HCT116 (cell line): Measurements from ENCODE around the gene KRT78. TPM values are rescaled to one million over a fixed set of nuclear protein-coding genes. Genes with fewer than 3 reads are reported as not detected.

ENCODE experiments used
- ATAC-seq: fragments of 200-7000 bp; cut with Tn5 transposase; 2 replicates; pipeline ENCODE4 v1.9.1; 2020; ENCODE audit warnings: mild to moderate bottlenecking, moderate library complexity
- BruUV-seq: library from RNA; stranded (reverse); fragments of 400-500 nt; replicated peaks from 2 replicates; lab custom pipeline; 2021; lab: Mats Ljungman, UMichigan
- CTCF ChIA-PET: fragments of 300-600 bp; sonication (Branson Sonifier 250); formaldehyde crosslinking; loops from one replicate; lab custom pipeline; 2021; ENCODE audit warnings: antibody characterized with exemption; lab: Charles Lee
- POLR2A ChIA-PET: fragments of 300-600, 350-600 bp; sonication (Branson Sonifier 250); formaldehyde crosslinking; loops from one replicate; lab custom pipeline; 2021; ENCODE audit warnings: antibody characterized with exemption; lab: Charles Lee
- RAD21 ChIA-PET, 2 experiments: fragments of 300-600 bp; sonication (Branson Sonifier 250); formaldehyde crosslinking; loops; one replicate each; lab custom pipeline; 2023; ENCODE audit warnings: low total read pairs in 2 of 2; ENCODE audit not compliant: uncharacterized antibody in 2 of 2, unreplicated experiment in 2 of 2, low non-redundant PET in 1 of 2; lab: Charles Lee
- DNase-seq: peaks from one replicate; pipeline ENCODE4 v3.0.0-alpha.2; 2010; ENCODE audit warnings: low read depth, low spot score
- H2AFZ ChIP-seq: fragments of 200-600 bp; shearing (Covaris generic), sonication (generic); 2 replicates; pipeline ENCODE4 v1.6.1; 2017; ENCODE audit warnings: low read depth, mixed run types, mixed read lengths, antibody characterized with exemption, low read length; ENCODE audit not compliant: poor library complexity, severe bottlenecking
- H3K27ac ChIP-seq: 2 replicates; pipeline ENCODE4 v1.5.1; 2012; ENCODE audit warnings: low read depth, low read length
- H3K27me3 ChIP-seq: fragments of 200-600 bp; sonication (generic); 2 replicates; pipeline ENCODE4 v1.6.1; 2016; ENCODE audit warnings: mixed run types, low read length, mixed read lengths; ENCODE audit not compliant: insufficient read depth
- H3K36me3 ChIP-seq, 2 experiments: fragments of 200-500 bp in 1 of 2; fragments of 200-600 bp in 1 of 2; sonication (Bioruptor generic) in 1 of 2; sonication (generic) in 1 of 2; 2 replicates each; pipeline versions ENCODE4 v1.5.1 to v1.6.1; 2014 to 2016; ENCODE audit warnings: low read length in 2 of 2, inconsistent platforms in 1 of 2, mixed read lengths in 1 of 2, mixed run types in 1 of 2; ENCODE audit not compliant: insufficient read depth in 2 of 2, control insufficient read depth in 1 of 2
- H3K4me1 ChIP-seq, 2 experiments: fragments of 200-600 bp in 1 of 2; sonication (generic) in 1 of 2; 2 replicates each; pipeline versions ENCODE4 v1.5.1 to v1.6.1; 2012 to 2017; ENCODE audit warnings: low read length in 2 of 2, inconsistent platforms in 1 of 2, mild to moderate bottlenecking in 1 of 2, mixed read lengths in 1 of 2, mixed run types in 1 of 2, moderate library complexity in 1 of 2; ENCODE audit not compliant: insufficient read depth in 2 of 2, control insufficient read depth in 1 of 2
- H3K4me2 ChIP-seq: fragments of 200-600 bp; sonication (generic); 2 replicates; pipeline ENCODE4 v1.6.1; 2017; ENCODE audit warnings: mixed run types, low read length, mixed read lengths
- H3K4me3 ChIP-seq, 2 experiments: fragments of 200-600 bp in 1 of 2; sonication (generic) in 1 of 2; replicated peaks in 1 of 2; 2 replicates each; pipeline ENCODE4 v1.5.1; 2011 to 2016; ENCODE audit warnings: low read length in 2 of 2, control low read depth in 1 of 2, low read depth in 1 of 2, mild to moderate bottlenecking in 1 of 2, mixed read lengths in 1 of 2, mixed run types in 1 of 2
- H3K79me2 ChIP-seq: fragments of 200-600 bp; sonication (generic); 2 replicates; pipeline ENCODE4 v1.6.1; 2017; ENCODE audit warnings: mild to moderate bottlenecking, mixed run types, low read length, moderate library complexity, mixed read lengths; ENCODE audit not compliant: insufficient read depth
- H3K9ac ChIP-seq: fragments of 200-600 bp; sonication (generic); 2 replicates; pipeline ENCODE4 v1.6.1; 2016; ENCODE audit warnings: low read length, mixed read lengths
- H3K9me2 ChIP-seq: fragments of 200-600 bp; sonication (generic), shearing (Covaris generic); 2 replicates; pipeline ENCODE4 v1.6.1; 2017; ENCODE audit warnings: mixed run types, mild to moderate bottlenecking, moderate library complexity; ENCODE audit not compliant: insufficient read depth
- H3K9me3 ChIP-seq, 2 experiments: fragments of 200-500 bp in 1 of 2; fragments of 200-600 bp in 1 of 2; sonication (Bioruptor generic) in 1 of 2; sonication (generic) in 1 of 2; 2 replicates each; pipeline ENCODE4 v1.6.1; 2014 to 2017; ENCODE audit warnings: low read length in 2 of 2, mixed read lengths in 2 of 2, inconsistent platforms in 1 of 2, low read depth in 1 of 2, mild to moderate bottlenecking in 1 of 2, mixed run types in 1 of 2, moderate library complexity in 1 of 2; ENCODE audit not compliant: control insufficient read depth in 1 of 2, insufficient read depth in 1 of 2
- H4K20me1 ChIP-seq: fragments of 200-600 bp; sonication (generic), shearing (Covaris generic); 2 replicates; pipeline ENCODE4 v1.6.1; 2017; ENCODE audit warnings: mixed run types, mild to moderate bottlenecking, moderate library complexity; ENCODE audit not compliant: insufficient read depth
- CBX3 ChIP-seq: IDR thresholded peaks from 2 replicates; pipeline ENCODE4 v1.6.1; 2012; ENCODE audit warnings: low read depth
- CEBPB ChIP-seq: IDR thresholded peaks from 2 replicates; pipeline ENCODE4 v1.6.1; 2012; ENCODE audit warnings: low read depth
- ELF1 ChIP-seq: IDR thresholded peaks from 2 replicates; pipeline ENCODE4 v1.6.1; 2012; ENCODE audit warnings: low read depth, borderline replicate concordance
- EZH2 ChIP-seq: fragments of 200-600 bp; sonication (generic); IDR thresholded peaks from 2 replicates; pipeline ENCODE4 v1.6.1; 2017; ENCODE audit warnings: antibody characterized with exemption, mixed run types
- FOSL1 ChIP-seq: IDR thresholded peaks from 2 replicates; pipeline ENCODE4 v1.6.1; 2012; ENCODE audit warnings: low read depth
- JUND ChIP-seq: IDR thresholded peaks from 2 replicates; pipeline ENCODE4 v1.6.1; 2012
- POLR2A ChIP-seq: IDR thresholded peaks from 2 replicates; pipeline ENCODE4 v1.7.0; 2011; ENCODE audit warnings: borderline replicate concordance; ENCODE audit not compliant: insufficient read depth, insufficient read length; ENCODE audit errors: extremely low read depth
- SIN3A ChIP-seq: IDR thresholded peaks from 2 replicates; pipeline ENCODE4 v1.6.1; 2012; ENCODE audit warnings: low read depth
- SP1 ChIP-seq: IDR thresholded peaks from 2 replicates; pipeline ENCODE4 v1.6.1; 2012; ENCODE audit warnings: low read depth
- TCF7L2 ChIP-seq: IDR thresholded peaks from 2 replicates; pipeline ENCODE4 v1.7.0; 2011; ENCODE audit warnings: borderline replicate concordance, inconsistent platforms; ENCODE audit not compliant: insufficient read depth, insufficient read length; ENCODE audit errors: extremely low read depth
- YY1 ChIP-seq: IDR thresholded peaks from 2 replicates; pipeline ENCODE4 v1.6.1; 2011; ENCODE audit warnings: low read length, low read depth, moderate library complexity, mild to moderate bottlenecking; ENCODE audit not compliant: insufficient replicate concordance; ENCODE audit errors: extremely low read depth
- ZFX ChIP-seq: fragments of 450-650 bp; IDR thresholded peaks from 2 replicates; pipeline ENCODE4 v1.6.1; 2017
- ZNF274 ChIP-seq: fragments of 200-500 bp; sonication (Bioruptor generic); IDR thresholded peaks from 2 replicates; pipeline ENCODE4 v1.6.1; 2014; ENCODE audit warnings: mild to moderate bottlenecking, low read depth, low read length, inconsistent platforms
- intact Hi-C: fragments of 100-400 bp; cut with micrococcal nuclease; formaldehyde crosslinking; loops from 2 replicates; pipeline ENCODE4 v1.10.0; 2022
- total RNA-seq: library from RNA; stranded (reverse); gene quantifications from one replicate; pipeline ENCODE4 v1.2.1, GENCODE V29; 2021; ENCODE audit not compliant: unreplicated experiment
- TF ChIP-seq, protein P1 (sequence below): IDR thresholded peaks from 2 replicates; pipeline ENCODE4 v1.6.1; 2012
- TF ChIP-seq, protein P2 (sequence below), 3 experiments: fragments of 200-600 bp in 1 of 3; sonication (generic) in 1 of 3; IDR thresholded peaks in 2 of 3; conservative IDR thresholded peaks in 1 of 3; 2 replicates each; pipeline ENCODE4 v1.5.1; 2012 to 2017; ENCODE audit warnings: low read depth in 2 of 3, low read length in 2 of 3, antibody characterized with exemption in 1 of 3, borderline replicate concordance in 1 of 3, control low read depth in 1 of 3, mild to moderate bottlenecking in 1 of 3, mixed read lengths in 1 of 3, mixed run types in 1 of 3, moderate library complexity in 1 of 3; ENCODE audit not compliant: insufficient read depth in 1 of 3

KRT78 gene
- total RNA-seq, 1 experiment from 2014 or later = not detected

- intact Hi-C loops = no loop called here
- Histone ChIP-seq H3K27me3 (0 out of 2 replicates have a peak, but pooled peaks cover 2% of the 10 kb centered on the region), H3K9me3 (no peaks in the 10 kb centered on the region), H3K4me2 (no peak overlapping the region), H3K9ac (no peak overlapping the region), H2AFZ (no peak overlapping the region), H3K9me2 (no peaks in the 10 kb centered on the region), H3K36me3 (no peaks in the 10 kb centered on the region), H3K4me3 (no peak overlapping the region), H3K79me2 (no peaks in the 10 kb centered on the region), H4K20me1 (no peaks in the 10 kb centered on the region), H3K4me1 (peaks cover 0 to 9% of the 10 kb centered on the region in 2 experiments; a peak in 2 of 4 replicates), H3K27ac (no peak overlapping the region)
- DNase-seq (no peak), ATAC-seq (0 out of 2 replicates have a peak, but pooled peaks have one; percentile 41)
- no TSS peak for BruUV-seq
- CTCF ChIA-PET = no interaction called here
- TF ChIP-seq POLR2A (no peak), ELF1 (no peak), YY1 (no peak), ZFX (no peak), CEBPB (no peak), SIN3A (no peak), SP1 (no peak), TCF7L2 (no peak)
- POLR2A ChIA-PET = no interaction called here
- RAD21 ChIA-PET = no interaction called here
Observed at GRCh38 chr12:52821826-52822660, 26.8 kb downstream of the KRT78 start.

GRCh38 chr12:52821071-52821730 is 27.6 kb downstream of the KRT78 start:
- no peaks in the 10 kb centered on the region for H3K36me3 ChIP-seq
- BruUV-seq = no TSS peak
- POLR2A ChIA-PET = no interaction called here
- CTCF ChIA-PET = no interaction called here
- no peaks in the 10 kb centered on the region for H4K20me1 ChIP-seq
- TF ChIP-seq JUND (no peak), ZFX (no peak), SIN3A (no peak), FOSL1 (no peak), CEBPB (no peak), ZNF274 (no peak), ELF1 (no peak), EZH2 (no peak), YY1 (no peak), CBX3 (no peak)
- TF ChIP-seq, protein P1, sequence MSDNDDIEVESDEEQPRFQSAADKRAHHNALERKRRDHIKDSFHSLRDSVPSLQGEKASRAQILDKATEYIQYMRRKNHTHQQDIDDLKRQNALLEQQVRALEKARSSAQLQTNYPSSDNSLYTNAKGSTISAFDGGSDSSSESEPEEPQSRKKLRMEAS = no peak
- TF ChIP-seq, protein P2, sequence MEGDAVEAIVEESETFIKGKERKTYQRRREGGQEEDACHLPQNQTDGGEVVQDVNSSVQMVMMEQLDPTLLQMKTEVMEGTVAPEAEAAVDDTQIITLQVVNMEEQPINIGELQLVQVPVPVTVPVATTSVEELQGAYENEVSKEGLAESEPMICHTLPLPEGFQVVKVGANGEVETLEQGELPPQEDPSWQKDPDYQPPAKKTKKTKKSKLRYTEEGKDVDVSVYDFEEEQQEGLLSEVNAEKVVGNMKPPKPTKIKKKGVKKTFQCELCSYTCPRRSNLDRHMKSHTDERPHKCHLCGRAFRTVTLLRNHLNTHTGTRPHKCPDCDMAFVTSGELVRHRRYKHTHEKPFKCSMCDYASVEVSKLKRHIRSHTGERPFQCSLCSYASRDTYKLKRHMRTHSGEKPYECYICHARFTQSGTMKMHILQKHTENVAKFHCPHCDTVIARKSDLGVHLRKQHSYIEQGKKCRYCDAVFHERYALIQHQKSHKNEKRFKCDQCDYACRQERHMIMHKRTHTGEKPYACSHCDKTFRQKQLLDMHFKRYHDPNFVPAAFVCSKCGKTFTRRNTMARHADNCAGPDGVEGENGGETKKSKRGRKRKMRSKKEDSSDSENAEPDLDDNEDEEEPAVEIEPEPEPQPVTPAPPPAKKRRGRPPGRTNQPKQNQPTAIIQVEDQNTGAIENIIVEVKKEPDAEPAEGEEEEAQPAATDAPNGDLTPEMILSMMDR (IDR thresholded peaks at IDR 0.05 in 2 of 3, conservative IDR thresholded peaks at IDR 0.05 in 1 of 3; ENCODE audit: borderline replicate concordance in 1 of 3, insufficient read depth in 1 of 3, low read depth in 2 of 3, low read length in 2 of 3) = no peak
- TF ChIP-seq, all 23 proteins: peak for 0
- no peak overlapping the region for H2AFZ ChIP-seq
- H3K9me2 ChIP-seq = no peaks in the 10 kb centered on the region
- no peak overlapping the region for H3K4me3 ChIP-seq
- H3K4me1 ChIP-seq = peaks cover 0 to 9% of the 10 kb centered on the region in 2 experiments; a peak in 2 of 4 replicates
- RAD21 ChIA-PET = no interaction called here
- DNase-seq (no peak), ATAC-seq (no peak)
- intact Hi-C loops = no loop called here
- 0 out of 2 replicates have a peak, but pooled peaks cover 2% of the 10 kb centered on the region for H3K27me3 ChIP-seq
- H3K27ac ChIP-seq = no peak overlapping the region
- no peaks in the 10 kb centered on the region for H3K9me3 ChIP-seq
- no peaks in the 10 kb centered on the region for H3K79me2 ChIP-seq
- H3K4me2 ChIP-seq = no peak overlapping the region
- H3K9ac ChIP-seq = no peak overlapping the region
